Activated CD8-positive, alpha-beta memory T cell treated with anti-CD3 and anti-CD28 coated beads, Interleukin-2, amount 50 U/mL, for 4 hours (primary cell): ENCODE data around the gene BTBD9.

Experiments used
- DNase-seq: peaks from one replicate; pipeline ENCODE4 v3.0.0-alpha.2; 2020

The BTBD9 gene

GRCh38 chr6:38187811-38188590 is 451.7 kb downstream of the BTBD9 start:
- no peak for DNase-seq

- DNase-seq = no peak
Measured at GRCh38 chr6:38187325-38187724, 452.4 kb downstream of the BTBD9 start.

- no peak for DNase-seq
Measured at GRCh38 chr6:38185752-38186151, 454.0 kb downstream of the BTBD9 start.

- DNase-seq = no peak
Measured at GRCh38 chr6:38185244-38185643, 454.5 kb downstream of the BTBD9 start.

GRCh38 chr6:38184585-38185080 is 455.1 kb downstream of the BTBD9 start:
- DNase-seq = no peak

- DNase-seq = no peak
Measured at GRCh38 chr6:38183856-38184584, 455.7 kb downstream of the BTBD9 start.

GRCh38 chr6:38182426-38182825 is 457.3 kb downstream of the BTBD9 start:
- no peak for DNase-seq

GRCh38 chr6:38180586-38180985 is 459.1 kb downstream of the BTBD9 start:
- DNase-seq = no peak

GRCh38 chr6:38179794-38180430 is 459.8 kb downstream of the BTBD9 start:
- no peak for DNase-seq

GRCh38 chr6:38179300-38179699 is 460.4 kb downstream of the BTBD9 start:
- DNase-seq = no peak

GRCh38 chr6:38178584-38178886 is 461.2 kb downstream of the BTBD9 start:
- DNase-seq = no peak

- DNase-seq = no peak
Measured at GRCh38 chr6:38177882-38178583, 461.7 kb downstream of the BTBD9 start.

GRCh38 chr6:38176797-38177751 is 462.7 kb downstream of the BTBD9 start:
- no peak for DNase-seq

- DNase-seq = no peak
Measured at GRCh38 chr6:38175786-38176185, 463.9 kb downstream of the BTBD9 start.

GRCh38 chr6:38174806-38175495 is 464.8 kb downstream of the BTBD9 start:
- DNase-seq = no peak

GRCh38 chr6:38174315-38174714 is 465.4 kb downstream of the BTBD9 start:
- no peak for DNase-seq

- no peak for DNase-seq
Measured at GRCh38 chr6:38173909-38174308, 465.8 kb downstream of the BTBD9 start.

GRCh38 chr6:38172739-38173410 is 466.9 kb downstream of the BTBD9 start:
- DNase-seq = no peak

- no peak for DNase-seq
Measured at GRCh38 chr6:38171997-38172738, 467.6 kb downstream of the BTBD9 start.
